ENCODE measurements around the gene ADAR. TPM values are rescaled to one million over a fixed set of nuclear protein-coding genes. Genes with fewer than 3 reads are reported as not detected.
A peak's percentile ranks its signal among the peaks of the same experiment; 100 is the strongest.

ADAR gene
- total RNA-seq, 4 donors from 2014 or later: 81.5 to 140 (median 110) TPM

DNA sequence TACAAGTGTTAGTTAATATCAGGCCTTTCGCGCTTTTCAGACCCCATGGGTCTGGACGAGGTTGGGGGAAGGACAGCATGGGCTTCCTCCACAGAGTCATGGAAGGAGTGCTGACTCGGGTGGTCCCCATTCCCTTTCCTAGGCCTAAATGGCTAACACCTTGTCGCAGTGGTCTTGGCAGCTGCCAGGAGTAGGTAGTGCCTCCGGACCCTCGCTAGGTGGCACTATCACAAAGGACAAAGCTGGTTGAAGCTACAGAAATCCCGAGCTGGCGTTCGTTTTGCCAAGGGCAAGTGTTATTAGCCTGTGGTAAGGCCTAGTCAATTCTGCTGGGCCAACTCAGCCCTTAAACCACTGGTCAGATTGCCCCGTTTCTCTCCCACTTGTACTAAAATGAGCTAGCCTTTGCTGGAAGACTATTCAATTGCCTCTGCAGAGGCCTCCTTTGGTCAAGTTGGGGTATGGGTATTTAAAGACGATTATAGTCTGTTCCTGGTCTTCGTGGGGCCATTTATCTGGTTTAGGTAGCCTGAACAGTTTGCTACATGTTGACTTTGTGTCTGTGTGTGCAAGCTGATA is 48.4 kb downstream of the ADAR start:
- intact Hi-C loops (cut with DNase I; ENCODE audit: low total_unique reads): loop anchor here (10.0 kb wide), 3 partner anchors 205 to 505 kb away; partner anchors contain the start of genes EFNA4 and KCNN3
- no peaks in the 10 kb centered on the region for H3K27me3 ChIP-seq
- in situ Hi-C loops (cut with MboI; ENCODE audit: low pct_ligation_motif_present in 1 of 4, low pct_unique_long_range_greater_than_20kb in 1 of 4, low sequenced_read_pairs in 3 of 4): loop anchor here in 2 of 4 donors (10.0 to 25.0 kb wide), 2 partner anchors 205 to 328 kb away; no protein-coding TSS in a partner anchor
- DNase-seq: peak; percentile 90
- TF ChIP-seq, protein P1, sequence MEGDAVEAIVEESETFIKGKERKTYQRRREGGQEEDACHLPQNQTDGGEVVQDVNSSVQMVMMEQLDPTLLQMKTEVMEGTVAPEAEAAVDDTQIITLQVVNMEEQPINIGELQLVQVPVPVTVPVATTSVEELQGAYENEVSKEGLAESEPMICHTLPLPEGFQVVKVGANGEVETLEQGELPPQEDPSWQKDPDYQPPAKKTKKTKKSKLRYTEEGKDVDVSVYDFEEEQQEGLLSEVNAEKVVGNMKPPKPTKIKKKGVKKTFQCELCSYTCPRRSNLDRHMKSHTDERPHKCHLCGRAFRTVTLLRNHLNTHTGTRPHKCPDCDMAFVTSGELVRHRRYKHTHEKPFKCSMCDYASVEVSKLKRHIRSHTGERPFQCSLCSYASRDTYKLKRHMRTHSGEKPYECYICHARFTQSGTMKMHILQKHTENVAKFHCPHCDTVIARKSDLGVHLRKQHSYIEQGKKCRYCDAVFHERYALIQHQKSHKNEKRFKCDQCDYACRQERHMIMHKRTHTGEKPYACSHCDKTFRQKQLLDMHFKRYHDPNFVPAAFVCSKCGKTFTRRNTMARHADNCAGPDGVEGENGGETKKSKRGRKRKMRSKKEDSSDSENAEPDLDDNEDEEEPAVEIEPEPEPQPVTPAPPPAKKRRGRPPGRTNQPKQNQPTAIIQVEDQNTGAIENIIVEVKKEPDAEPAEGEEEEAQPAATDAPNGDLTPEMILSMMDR (IDR thresholded peaks at IDR 0.05): peak; percentile 89 to 98 (median 92)
- TF ChIP-seq EP300 (IDR thresholded peaks at IDR 0.05; ENCODE audit: low read depth) (no peak), POLR2A (IDR thresholded peaks at IDR 0.05) (no peak), POLR2AphosphoS5 (IDR thresholded peaks at IDR 0.05) (peak in 1 of 3 donors; percentile 9)
- peak overlapping the region; percentile 88 to 89 (median 89) for H3K27ac ChIP-seq
- no peaks in the 10 kb centered on the region for H3K9me3 ChIP-seq
- 6 to 50% methylated on average over 2 to 13 of the region's 13 CpGs for WGBS, 2 donors (ENCODE audit: low coverage in 1 of 2)
- peaks cover 0 to 13% (median 5%) of the 10 kb centered on the region in 4 donors for H3K36me3 ChIP-seq
- H3K4me3 ChIP-seq: peak overlapping the region in 3 of 4 donors; percentile 87 to 97 (median 93)
- peaks cover 7 to 29% (median 26%) of the 10 kb centered on the region in 4 donors for H3K4me1 ChIP-seq

GRCh38 chr1:154558720-154559465 is 49.1 kb downstream of the ADAR start:
- H3K4me3 ChIP-seq: peak overlapping the region; percentile 24 to 97 (median 90)
- TF ChIP-seq POLR2AphosphoS5 (IDR thresholded peaks at IDR 0.05) (peak; percentile 77 to 85 (median 80)), EP300 (IDR thresholded peaks at IDR 0.05; ENCODE audit: low read depth) (peak; percentile 25), POLR2A (IDR thresholded peaks at IDR 0.05) (peak; percentile 51)
- TF ChIP-seq, protein P1 (IDR thresholded peaks at IDR 0.05): no peak
- DNase-seq: peak; percentile 99
- no peaks in the 10 kb centered on the region for H3K27me3 ChIP-seq
- intact Hi-C loops (cut with DNase I; ENCODE audit: low total_unique reads): loop anchor here (10.0 kb wide), 1 partner anchor 506 kb away; the partner anchor contains the start of gene EFNA4
- WGBS, 2 donors (ENCODE audit: low coverage in 1 of 2): 0% methylated on average over 44 of the region's 57 CpGs; no CpG with 5 or more reads in 1 of the 2 donors
- in situ Hi-C loops (cut with MboI; ENCODE audit: low pct_ligation_motif_present in 1 of 4, low pct_unique_long_range_greater_than_20kb in 1 of 4, low sequenced_read_pairs in 3 of 4): loop anchor here in 1 of 4 donors (25.0 kb wide), 1 partner anchor 328 kb away; no protein-coding TSS in a partner anchor
- H3K4me1 ChIP-seq: peaks cover 7 to 29% (median 26%) of the 10 kb centered on the region in 4 donors
- no peaks in the 10 kb centered on the region for H3K9me3 ChIP-seq
- H3K36me3 ChIP-seq: peaks cover 0 to 19% (median 9%) of the 10 kb centered on the region in 4 donors
- peak overlapping the region; percentile 88 to 89 (median 89) for H3K27ac ChIP-seq

- H3K4me1 ChIP-seq: peaks cover 7 to 34% (median 26%) of the 10 kb centered on the region in 4 donors
- H3K9me3 ChIP-seq: no peaks in the 10 kb centered on the region
- in situ Hi-C loops (cut with MboI; ENCODE audit: low pct_ligation_motif_present in 1 of 4, low pct_unique_long_range_greater_than_20kb in 1 of 4, low sequenced_read_pairs in 3 of 4) (loop anchor here in 1 of 4 donors (25.0 kb wide), 1 partner anchor 329 kb away; no protein-coding TSS in a partner anchor), intact Hi-C loops (cut with DNase I; ENCODE audit: low total_unique reads) (loop anchor here (10.0 kb wide), 1 partner anchor 507 kb away; the partner anchor contains the start of gene EFNA4)
- H3K27me3 ChIP-seq: no peaks in the 10 kb centered on the region
- no peak for TF ChIP-seq POLR2A (IDR thresholded peaks at IDR 0.05)
- no peak for TF ChIP-seq POLR2AphosphoS5 (IDR thresholded peaks at IDR 0.05)
- 0 to 1% methylated on average over 2 to 21 of the region's 69 CpGs for WGBS, 2 donors (ENCODE audit: low coverage in 1 of 2)
- H3K36me3 ChIP-seq: peaks cover 0 to 26% (median 13%) of the 10 kb centered on the region in 4 donors
- peak within 1 kb of the TSS; percentile 87 to 97 (median 92) for H3K4me3 ChIP-seq
- H3K27ac ChIP-seq: peak within 1 kb of the TSS; percentile 88 to 89 (median 89)
- DNase-seq: peak; percentile 55
Observed at GRCh38 chr1:154557939-154558719, 49.9 kb downstream of the ADAR start, which contains the start of gene UBE2Q1. Gene UBE2Q1, minus strand, starts transcription at chr1:154558662. Its CDS starts 109 bp downstream, at chr1:154558553.

- in situ Hi-C loops (cut with MboI; ENCODE audit: low pct_ligation_motif_present in 1 of 4, low pct_unique_long_range_greater_than_20kb in 1 of 4, low sequenced_read_pairs in 3 of 4): loop anchor here in 1 of 4 donors (25.0 kb wide), 1 partner anchor 330 kb away; no protein-coding TSS in a partner anchor
- intact Hi-C loops (cut with DNase I; ENCODE audit: low total_unique reads): loop anchor here (10.0 kb wide), 1 partner anchor 507 kb away; the partner anchor contains the start of gene EFNA4
- no peak for DNase-seq
- H3K9me3 ChIP-seq: no peaks in the 10 kb centered on the region
- TF ChIP-seq, protein P1 (IDR thresholded peaks at IDR 0.05): no peak
- no peak for TF ChIP-seq POLR2AphosphoS5 (IDR thresholded peaks at IDR 0.05)
- TF ChIP-seq EP300 (IDR thresholded peaks at IDR 0.05; ENCODE audit: low read depth): no peak
- no peak for TF ChIP-seq POLR2A (IDR thresholded peaks at IDR 0.05)
- H3K4me3 ChIP-seq: peak overlapping the region; percentile 87 to 97 (median 92)
- H3K27me3 ChIP-seq: no peaks in the 10 kb centered on the region
- peaks cover 7 to 37% (median 26%) of the 10 kb centered on the region in 4 donors for H3K4me1 ChIP-seq
- peaks cover 0 to 33% (median 14%) of the 10 kb centered on the region in 4 donors for H3K36me3 ChIP-seq
- 9 to 14% methylated on average over 4 to 7 of the region's 7 CpGs for WGBS, 2 donors (ENCODE audit: low coverage in 1 of 2)
- H3K27ac ChIP-seq: peak overlapping the region; percentile 88 to 89 (median 89)
Observed at GRCh38 chr1:154557248-154557938, 50.6 kb downstream of the ADAR start.
